ENCODE measurements around the gene MOAP1. TPM values are rescaled to one million over a fixed set of nuclear protein-coding genes. Genes with fewer than 3 reads are reported as not detected.

Gene MOAP1
- total RNA-seq, 1 experiment from 2014 or later = 18.1 TPM

DNA sequence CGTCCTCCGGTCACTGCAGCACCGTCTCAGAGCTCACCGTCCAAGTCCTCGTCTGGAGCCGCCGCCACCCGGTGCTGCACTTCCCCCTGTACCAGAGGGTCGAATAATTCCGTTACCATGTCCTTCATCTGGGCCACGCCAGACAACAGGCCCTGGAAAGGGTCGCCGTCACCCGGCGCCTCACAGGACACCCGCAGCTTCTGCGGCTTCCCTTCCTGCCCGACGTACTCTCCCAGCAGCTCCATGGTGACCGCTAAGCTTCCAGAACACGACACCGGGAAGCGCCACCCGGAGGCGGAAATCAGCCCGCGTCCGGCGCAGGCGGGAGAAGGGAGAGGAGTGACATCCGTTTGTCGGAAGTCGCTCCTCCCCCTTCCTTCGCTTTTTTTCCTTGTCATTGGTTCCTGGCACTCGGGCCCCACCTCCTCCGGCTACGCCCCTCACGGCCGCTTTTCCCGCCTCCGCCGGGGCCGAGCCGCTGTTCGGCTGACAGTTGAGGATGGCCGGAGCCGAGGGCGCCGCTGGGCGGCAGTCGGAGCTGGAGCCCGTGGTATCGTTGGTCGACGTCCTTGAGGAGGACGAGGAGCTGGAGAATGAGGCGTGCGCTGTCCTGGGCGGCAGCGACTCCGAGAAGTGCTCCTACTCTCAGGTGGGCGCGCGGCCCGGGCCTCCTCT, 22.2 kb upstream of the MOAP1 start, which contains the start of the genes GON7 and UBR7:
TSS of gene GON7 (minus strand) at position 273 of the 675 bp plus-strand sequence. CDS start at position 245, 28 bp downstream.
TSS of gene UBR7 (plus strand) at position 464 of the 675 bp plus-strand sequence. CDS start at position 500, 36 bp downstream.
- DNase-seq (ENCODE audit: low spot score) = peak; percentile 97
- no peaks in the 10 kb centered on the region for H3K9me3 Mint-ChIP-seq
- peaks cover 8% of the 10 kb centered on the region for H3K36me3 Mint-ChIP-seq
- H3K27ac Mint-ChIP-seq = peak within 1 kb of the TSS; percentile 99
- H3K4me1 Mint-ChIP-seq = peaks cover 14% of the 10 kb centered on the region
- ChIA-PET POLR2A (interaction anchor here (1.0 to 2.5 kb wide), 5 partner anchors 9 to 128 kb away, joined by 4 to 23 read pairs (median 4); partner anchors contain the start of genes ITPK1, LYSET and MOAP1), CTCF (interaction anchor here (0.6 to 3.3 kb wide), 48 partner anchors 9 to 733 kb away, joined by 3 to 34 read pairs (median 4); partner anchors contain the start of genes LYSET and MOAP1)
- H3K4me3 Mint-ChIP-seq = peak within 1 kb of the TSS; percentile 99
- peak; percentile 92 for ATAC-seq
- H3K27me3 Mint-ChIP-seq (ENCODE audit: low read depth) = no peaks in the 10 kb centered on the region
- TF ChIP-seq, protein P1, sequence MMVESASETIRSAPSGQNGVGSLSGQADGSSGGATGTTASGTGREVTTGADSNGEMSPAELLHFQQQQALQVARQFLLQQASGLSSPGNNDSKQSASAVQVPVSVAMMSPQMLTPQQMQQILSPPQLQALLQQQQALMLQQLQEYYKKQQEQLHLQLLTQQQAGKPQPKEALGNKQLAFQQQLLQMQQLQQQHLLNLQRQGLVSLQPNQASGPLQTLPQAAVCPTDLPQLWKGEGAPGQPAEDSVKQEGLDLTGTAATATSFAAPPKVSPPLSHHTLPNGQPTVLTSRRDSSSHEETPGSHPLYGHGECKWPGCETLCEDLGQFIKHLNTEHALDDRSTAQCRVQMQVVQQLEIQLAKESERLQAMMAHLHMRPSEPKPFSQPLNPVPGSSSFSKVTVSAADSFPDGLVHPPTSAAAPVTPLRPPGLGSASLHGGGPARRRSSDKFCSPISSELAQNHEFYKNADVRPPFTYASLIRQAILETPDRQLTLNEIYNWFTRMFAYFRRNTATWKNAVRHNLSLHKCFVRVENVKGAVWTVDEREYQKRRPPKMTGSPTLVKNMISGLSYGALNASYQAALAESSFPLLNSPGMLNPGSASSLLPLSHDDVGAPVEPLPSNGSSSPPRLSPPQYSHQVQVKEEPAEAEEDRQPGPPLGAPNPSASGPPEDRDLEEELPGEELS (CRISPR knock-in tag; IDR thresholded peaks at IDR 0.05) = peak; percentile 69; the same call in 1 of the 2 replicates
- TF ChIP-seq, protein P2, sequence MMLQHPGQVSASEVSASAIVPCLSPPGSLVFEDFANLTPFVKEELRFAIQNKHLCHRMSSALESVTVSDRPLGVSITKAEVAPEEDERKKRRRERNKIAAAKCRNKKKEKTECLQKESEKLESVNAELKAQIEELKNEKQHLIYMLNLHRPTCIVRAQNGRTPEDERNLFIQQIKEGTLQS (CRISPR knock-in tag; conservative IDR thresholded peaks at IDR 0.05) = no peak
- peak; percentile 87 for TF ChIP-seq SP1 (CRISPR knock-in tag; conservative IDR thresholded peaks at IDR 0.05)
- TF ChIP-seq, protein P3, sequence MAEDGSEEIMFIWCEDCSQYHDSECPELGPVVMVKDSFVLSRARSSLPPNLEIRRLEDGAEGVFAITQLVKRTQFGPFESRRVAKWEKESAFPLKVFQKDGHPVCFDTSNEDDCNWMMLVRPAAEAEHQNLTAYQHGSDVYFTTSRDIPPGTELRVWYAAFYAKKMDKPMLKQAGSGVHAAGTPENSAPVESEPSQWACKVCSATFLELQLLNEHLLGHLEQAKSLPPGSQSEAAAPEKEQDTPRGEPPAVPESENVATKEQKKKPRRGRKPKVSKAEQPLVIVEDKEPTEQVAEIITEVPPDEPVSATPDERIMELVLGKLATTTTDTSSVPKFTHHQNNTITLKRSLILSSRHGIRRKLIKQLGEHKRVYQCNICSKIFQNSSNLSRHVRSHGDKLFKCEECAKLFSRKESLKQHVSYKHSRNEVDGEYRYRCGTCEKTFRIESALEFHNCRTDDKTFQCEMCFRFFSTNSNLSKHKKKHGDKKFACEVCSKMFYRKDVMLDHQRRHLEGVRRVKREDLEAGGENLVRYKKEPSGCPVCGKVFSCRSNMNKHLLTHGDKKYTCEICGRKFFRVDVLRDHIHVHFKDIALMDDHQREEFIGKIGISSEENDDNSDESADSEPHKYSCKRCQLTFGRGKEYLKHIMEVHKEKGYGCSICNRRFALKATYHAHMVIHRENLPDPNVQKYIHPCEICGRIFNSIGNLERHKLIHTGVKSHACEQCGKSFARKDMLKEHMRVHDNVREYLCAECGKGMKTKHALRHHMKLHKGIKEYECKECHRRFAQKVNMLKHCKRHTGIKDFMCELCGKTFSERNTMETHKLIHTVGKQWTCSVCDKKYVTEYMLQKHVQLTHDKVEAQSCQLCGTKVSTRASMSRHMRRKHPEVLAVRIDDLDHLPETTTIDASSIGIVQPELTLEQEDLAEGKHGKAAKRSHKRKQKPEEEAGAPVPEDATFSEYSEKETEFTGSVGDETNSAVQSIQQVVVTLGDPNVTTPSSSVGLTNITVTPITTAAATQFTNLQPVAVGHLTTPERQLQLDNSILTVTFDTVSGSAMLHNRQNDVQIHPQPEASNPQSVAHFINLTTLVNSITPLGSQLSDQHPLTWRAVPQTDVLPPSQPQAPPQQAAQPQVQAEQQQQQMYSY (CRISPR knock-in tag; IDR thresholded peaks at IDR 0.05) = no peak
- TF ChIP-seq, protein P4, sequence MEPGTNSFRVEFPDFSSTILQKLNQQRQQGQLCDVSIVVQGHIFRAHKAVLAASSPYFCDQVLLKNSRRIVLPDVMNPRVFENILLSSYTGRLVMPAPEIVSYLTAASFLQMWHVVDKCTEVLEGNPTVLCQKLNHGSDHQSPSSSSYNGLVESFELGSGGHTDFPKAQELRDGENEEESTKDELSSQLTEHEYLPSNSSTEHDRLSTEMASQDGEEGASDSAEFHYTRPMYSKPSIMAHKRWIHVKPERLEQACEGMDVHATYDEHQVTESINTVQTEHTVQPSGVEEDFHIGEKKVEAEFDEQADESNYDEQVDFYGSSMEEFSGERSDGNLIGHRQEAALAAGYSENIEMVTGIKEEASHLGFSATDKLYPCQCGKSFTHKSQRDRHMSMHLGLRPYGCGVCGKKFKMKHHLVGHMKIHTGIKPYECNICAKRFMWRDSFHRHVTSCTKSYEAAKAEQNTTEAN (CRISPR knock-in tag; IDR thresholded peaks at IDR 0.05) = peak; percentile 80; the same call in 1 of the 2 replicates
- TF ChIP-seq ETV6 (CRISPR knock-in tag; IDR thresholded peaks at IDR 0.05) = peak; percentile 95
- TF ChIP-seq, protein P5, sequence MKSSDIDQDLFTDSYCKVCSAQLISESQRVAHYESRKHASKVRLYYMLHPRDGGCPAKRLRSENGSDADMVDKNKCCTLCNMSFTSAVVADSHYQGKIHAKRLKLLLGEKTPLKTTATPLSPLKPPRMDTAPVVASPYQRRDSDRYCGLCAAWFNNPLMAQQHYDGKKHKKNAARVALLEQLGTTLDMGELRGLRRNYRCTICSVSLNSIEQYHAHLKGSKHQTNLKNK (CRISPR knock-in tag; IDR thresholded peaks at IDR 0.05) = no peak
- no peak; the same call in 1 of the 2 replicates for TF ChIP-seq GABPB1 (CRISPR knock-in tag; IDR thresholded peaks at IDR 0.05)
- TF ChIP-seq, protein P6, sequence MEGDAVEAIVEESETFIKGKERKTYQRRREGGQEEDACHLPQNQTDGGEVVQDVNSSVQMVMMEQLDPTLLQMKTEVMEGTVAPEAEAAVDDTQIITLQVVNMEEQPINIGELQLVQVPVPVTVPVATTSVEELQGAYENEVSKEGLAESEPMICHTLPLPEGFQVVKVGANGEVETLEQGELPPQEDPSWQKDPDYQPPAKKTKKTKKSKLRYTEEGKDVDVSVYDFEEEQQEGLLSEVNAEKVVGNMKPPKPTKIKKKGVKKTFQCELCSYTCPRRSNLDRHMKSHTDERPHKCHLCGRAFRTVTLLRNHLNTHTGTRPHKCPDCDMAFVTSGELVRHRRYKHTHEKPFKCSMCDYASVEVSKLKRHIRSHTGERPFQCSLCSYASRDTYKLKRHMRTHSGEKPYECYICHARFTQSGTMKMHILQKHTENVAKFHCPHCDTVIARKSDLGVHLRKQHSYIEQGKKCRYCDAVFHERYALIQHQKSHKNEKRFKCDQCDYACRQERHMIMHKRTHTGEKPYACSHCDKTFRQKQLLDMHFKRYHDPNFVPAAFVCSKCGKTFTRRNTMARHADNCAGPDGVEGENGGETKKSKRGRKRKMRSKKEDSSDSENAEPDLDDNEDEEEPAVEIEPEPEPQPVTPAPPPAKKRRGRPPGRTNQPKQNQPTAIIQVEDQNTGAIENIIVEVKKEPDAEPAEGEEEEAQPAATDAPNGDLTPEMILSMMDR (IDR thresholded peaks at IDR 0.05) = no peak
- TF ChIP-seq, protein P7, sequence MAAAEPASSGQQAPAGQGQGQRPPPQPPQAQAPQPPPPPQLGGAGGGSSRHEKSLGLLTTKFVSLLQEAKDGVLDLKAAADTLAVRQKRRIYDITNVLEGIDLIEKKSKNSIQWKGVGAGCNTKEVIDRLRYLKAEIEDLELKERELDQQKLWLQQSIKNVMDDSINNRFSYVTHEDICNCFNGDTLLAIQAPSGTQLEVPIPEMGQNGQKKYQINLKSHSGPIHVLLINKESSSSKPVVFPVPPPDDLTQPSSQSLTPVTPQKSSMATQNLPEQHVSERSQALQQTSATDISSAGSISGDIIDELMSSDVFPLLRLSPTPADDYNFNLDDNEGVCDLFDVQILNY (CRISPR knock-in tag; IDR thresholded peaks at IDR 0.05) = peak; percentile 99
- TF ChIP-seq ZNF396 (CRISPR knock-in tag; IDR thresholded peaks at IDR 0.05; ENCODE audit: borderline replicate concordance) = no peak
- TF ChIP-seq NFE2L1 (CRISPR knock-in tag; IDR thresholded peaks at IDR 0.05) = peak; percentile 80; the same call in 1 of the 2 replicates
- TF ChIP-seq, protein P8, sequence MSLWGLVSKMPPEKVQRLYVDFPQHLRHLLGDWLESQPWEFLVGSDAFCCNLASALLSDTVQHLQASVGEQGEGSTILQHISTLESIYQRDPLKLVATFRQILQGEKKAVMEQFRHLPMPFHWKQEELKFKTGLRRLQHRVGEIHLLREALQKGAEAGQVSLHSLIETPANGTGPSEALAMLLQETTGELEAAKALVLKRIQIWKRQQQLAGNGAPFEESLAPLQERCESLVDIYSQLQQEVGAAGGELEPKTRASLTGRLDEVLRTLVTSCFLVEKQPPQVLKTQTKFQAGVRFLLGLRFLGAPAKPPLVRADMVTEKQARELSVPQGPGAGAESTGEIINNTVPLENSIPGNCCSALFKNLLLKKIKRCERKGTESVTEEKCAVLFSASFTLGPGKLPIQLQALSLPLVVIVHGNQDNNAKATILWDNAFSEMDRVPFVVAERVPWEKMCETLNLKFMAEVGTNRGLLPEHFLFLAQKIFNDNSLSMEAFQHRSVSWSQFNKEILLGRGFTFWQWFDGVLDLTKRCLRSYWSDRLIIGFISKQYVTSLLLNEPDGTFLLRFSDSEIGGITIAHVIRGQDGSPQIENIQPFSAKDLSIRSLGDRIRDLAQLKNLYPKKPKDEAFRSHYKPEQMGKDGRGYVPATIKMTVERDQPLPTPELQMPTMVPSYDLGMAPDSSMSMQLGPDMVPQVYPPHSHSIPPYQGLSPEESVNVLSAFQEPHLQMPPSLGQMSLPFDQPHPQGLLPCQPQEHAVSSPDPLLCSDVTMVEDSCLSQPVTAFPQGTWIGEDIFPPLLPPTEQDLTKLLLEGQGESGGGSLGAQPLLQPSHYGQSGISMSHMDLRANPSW (CRISPR knock-in tag; conservative IDR thresholded peaks at IDR 0.05; ENCODE audit: low read depth) = 0 out of 2 replicates have a peak, but pooled peaks have one; percentile 33
- peak; percentile 27; the same call in 1 of the 2 replicates for TF ChIP-seq TEAD1 (CRISPR knock-in tag; IDR thresholded peaks at IDR 0.05)
- TF ChIP-seq, protein P9, sequence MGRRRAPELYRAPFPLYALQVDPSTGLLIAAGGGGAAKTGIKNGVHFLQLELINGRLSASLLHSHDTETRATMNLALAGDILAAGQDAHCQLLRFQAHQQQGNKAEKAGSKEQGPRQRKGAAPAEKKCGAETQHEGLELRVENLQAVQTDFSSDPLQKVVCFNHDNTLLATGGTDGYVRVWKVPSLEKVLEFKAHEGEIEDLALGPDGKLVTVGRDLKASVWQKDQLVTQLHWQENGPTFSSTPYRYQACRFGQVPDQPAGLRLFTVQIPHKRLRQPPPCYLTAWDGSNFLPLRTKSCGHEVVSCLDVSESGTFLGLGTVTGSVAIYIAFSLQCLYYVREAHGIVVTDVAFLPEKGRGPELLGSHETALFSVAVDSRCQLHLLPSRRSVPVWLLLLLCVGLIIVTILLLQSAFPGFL (CRISPR knock-in tag; IDR thresholded peaks at IDR 0.05; ENCODE audit: borderline replicate concordance) = no peak
- peak; percentile 86; the same call in 1 of the 2 replicates for TF ChIP-seq FOXP1 (CRISPR knock-in tag; IDR thresholded peaks at IDR 0.05; ENCODE audit: borderline replicate concordance)
- TF ChIP-seq, protein P10, sequence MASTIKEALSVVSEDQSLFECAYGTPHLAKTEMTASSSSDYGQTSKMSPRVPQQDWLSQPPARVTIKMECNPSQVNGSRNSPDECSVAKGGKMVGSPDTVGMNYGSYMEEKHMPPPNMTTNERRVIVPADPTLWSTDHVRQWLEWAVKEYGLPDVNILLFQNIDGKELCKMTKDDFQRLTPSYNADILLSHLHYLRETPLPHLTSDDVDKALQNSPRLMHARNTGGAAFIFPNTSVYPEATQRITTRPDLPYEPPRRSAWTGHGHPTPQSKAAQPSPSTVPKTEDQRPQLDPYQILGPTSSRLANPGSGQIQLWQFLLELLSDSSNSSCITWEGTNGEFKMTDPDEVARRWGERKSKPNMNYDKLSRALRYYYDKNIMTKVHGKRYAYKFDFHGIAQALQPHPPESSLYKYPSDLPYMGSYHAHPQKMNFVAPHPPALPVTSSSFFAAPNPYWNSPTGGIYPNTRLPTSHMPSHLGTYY (CRISPR knock-in tag; IDR thresholded peaks at IDR 0.05) = no peak
